MG63 (cell line): ENCODE data around the gene ANKRD35. TPM values are rescaled to one million over a fixed set of nuclear protein-coding genes. Genes with fewer than 3 reads are reported as not detected.
A peak's percentile ranks its signal among the peaks of the same experiment; 100 is the strongest.

Experiments used
- DNase-seq: peaks from one replicate; pipeline ENCODE4 v3.0.0-alpha.2; 2020
- H3K27me3 ChIP-seq: fragments of 250-450 bp; sonication (Bioruptor Pico); 2 replicates; pipeline ENCODE4 v1.5.1; 2020; ENCODE audit warnings: mild to moderate bottlenecking, moderate library complexity
- H3K36me3 ChIP-seq: fragments of 250-450 bp; sonication (Bioruptor Pico); 2 replicates; pipeline ENCODE4 v1.5.1; 2020; ENCODE audit warnings: mild to moderate bottlenecking, moderate library complexity
- H3K4me3 ChIP-seq: fragments of 250-450 bp; sonication (Bioruptor Pico); 2 replicates; pipeline ENCODE4 v1.5.1; 2020; ENCODE audit warnings: mild to moderate bottlenecking, moderate library complexity
- H3K9me3 ChIP-seq: fragments of 250-450 bp; sonication (Bioruptor Pico); 2 replicates; pipeline ENCODE4 v1.5.1; 2020; ENCODE audit warnings: mild to moderate bottlenecking, moderate library complexity
- total RNA-seq: library from RNA; depleted of rRNA; stranded (reverse); fragments of >200 nt; shearing (Covaris generic); gene quantifications from 2 replicates; pipeline ENCODE4 v1.2.3, GENCODE V29; 2014; ENCODE audit warnings: low replicate concordance

Gene ANKRD35
- total RNA-seq, 1 experiment from 2014 or later = not detected

- Histone ChIP-seq H3K27me3 (peaks cover 2% of the 10 kb centered on the region; the same call in 1 of the 2 replicates), H3K9me3 (no peaks in the 10 kb centered on the region), H3K4me3 (no peak overlapping the region), H3K36me3 (no peaks in the 10 kb centered on the region)
- DNase-seq = no peak
These were observed 7.7 kb downstream of the ANKRD35 start for GRCh38 chr1:145877923-145878486.

- Histone ChIP-seq H3K36me3 (no peaks in the 10 kb centered on the region), H3K9me3 (no peaks in the 10 kb centered on the region), H3K27me3 (peaks cover 2% of the 10 kb centered on the region; the same call in 1 of the 2 replicates), H3K4me3 (no peak overlapping the region)
- DNase-seq = no peak
These were observed 11.0 kb downstream of the ANKRD35 start for GRCh38 chr1:145874646-145875045.

GRCh38 chr1:145871994-145872924, 13.4 kb downstream of the ANKRD35 start:
- Histone ChIP-seq H3K9me3 (no peaks in the 10 kb centered on the region), H3K4me3 (no peak overlapping the region), H3K36me3 (no peaks in the 10 kb centered on the region), H3K27me3 (no peaks in the 10 kb centered on the region; the same call in none of the 2 replicates)
- DNase-seq = no peak

GRCh38 chr1:145868232-145868631, 17.4 kb downstream of the ANKRD35 start:
- Histone ChIP-seq H3K9me3 (no peaks in the 10 kb centered on the region), H3K4me3 (no peak overlapping the region), H3K36me3 (no peaks in the 10 kb centered on the region), H3K27me3 (peaks cover 10% of the 10 kb centered on the region)
- no peak for DNase-seq

GRCh38 chr1:145863282-145864018, 22.2 kb downstream of the ANKRD35 start:
- H3K36me3 ChIP-seq = no peaks in the 10 kb centered on the region
- H3K27me3 ChIP-seq = peaks cover 10% of the 10 kb centered on the region
- H3K9me3 ChIP-seq = no peaks in the 10 kb centered on the region
- no peak overlapping the region for H3K4me3 ChIP-seq
- DNase-seq = peak; percentile 16

GRCh38 chr1:145859491-145860023, 26.1 kb downstream of the ANKRD35 start:
- Histone ChIP-seq H3K27me3 (peaks cover under 1% of the 10 kb centered on the region; the same call in 1 of the 2 replicates), H3K9me3 (no peaks in the 10 kb centered on the region), H3K36me3 (peaks cover 31% of the 10 kb centered on the region), H3K4me3 (peak overlapping the region; percentile 82)
- peak; percentile 90 for DNase-seq

- Histone ChIP-seq H3K4me3 (peak within 1 kb of the TSS; percentile 82), H3K27me3 (no peaks in the 10 kb centered on the region), H3K9me3 (no peaks in the 10 kb centered on the region), H3K36me3 (peaks cover 34% of the 10 kb centered on the region)
- DNase-seq = peak; percentile 98
These were observed 26.7 kb downstream of the ANKRD35 start, which contains the start of gene PIAS3 for GRCh38 chr1:145858901-145859490. PIAS3 (minus strand) TSS chr1:145859081; CDS start chr1:145858990, 91 bp downstream.

GRCh38 chr1:145858238-145858900, 27.3 kb downstream of the ANKRD35 start:
- peak; percentile 69 for DNase-seq
- Histone ChIP-seq H3K9me3 (no peaks in the 10 kb centered on the region), H3K36me3 (peaks cover 38% of the 10 kb centered on the region), H3K27me3 (no peaks in the 10 kb centered on the region), H3K4me3 (peak overlapping the region; percentile 82)

GRCh38 chr1:145857170-145857569, 28.5 kb downstream of the ANKRD35 start:
- no peak for DNase-seq
- Histone ChIP-seq H3K36me3 (peaks cover 44% of the 10 kb centered on the region), H3K9me3 (no peaks in the 10 kb centered on the region), H3K27me3 (no peaks in the 10 kb centered on the region), H3K4me3 (no peak overlapping the region)

- H3K4me3 ChIP-seq = no peak overlapping the region
- H3K36me3 ChIP-seq = peaks cover 54% of the 10 kb centered on the region
- H3K27me3 ChIP-seq = no peaks in the 10 kb centered on the region
These were observed 30.2 kb downstream of the ANKRD35 start for GRCh38 chr1:145855426-145855948.

GRCh38 chr1:145849356-145850160, 36.1 kb downstream of the ANKRD35 start:
- no peaks in the 10 kb centered on the region for H3K9me3 ChIP-seq
- no peaks in the 10 kb centered on the region for H3K27me3 ChIP-seq
- DNase-seq = peak; percentile 36
- H3K4me3 ChIP-seq = no peak overlapping the region
- H3K36me3 ChIP-seq = peaks cover 38% of the 10 kb centered on the region

More at GRCh38 chr1:145855426-145855948, 30.2 kb downstream of the ANKRD35 start:
- DNase-seq = no peak
- no peaks in the 10 kb centered on the region for H3K9me3 ChIP-seq

GRCh38 chr1:145847827-145848226, 37.8 kb downstream of the ANKRD35 start:
- Histone ChIP-seq H3K36me3 (peaks cover 34% of the 10 kb centered on the region), H3K27me3 (no peaks in the 10 kb centered on the region), H3K9me3 (no peaks in the 10 kb centered on the region), H3K4me3 (no peak overlapping the region)
- no peak for DNase-seq

GRCh38 chr1:145846201-145846612, 39.5 kb downstream of the ANKRD35 start:
- DNase-seq = peak; percentile 17
- H3K4me3 ChIP-seq = peak overlapping the region; percentile 55
- no peaks in the 10 kb centered on the region for H3K27me3 ChIP-seq
- no peaks in the 10 kb centered on the region for H3K9me3 ChIP-seq
- H3K36me3 ChIP-seq = peaks cover 41% of the 10 kb centered on the region

- H3K36me3 ChIP-seq = peaks cover 41% of the 10 kb centered on the region
- no peaks in the 10 kb centered on the region for H3K27me3 ChIP-seq
- no peaks in the 10 kb centered on the region for H3K9me3 ChIP-seq
- DNase-seq = peak; percentile 79
- peak within 1 kb of the TSS; percentile 55 for H3K4me3 ChIP-seq
These were observed 40.0 kb downstream of the ANKRD35 start, which contains the start of gene NUDT17 for GRCh38 chr1:145845514-145846161. NUDT17 (plus strand) TSS chr1:145845630; CDS start chr1:145845641, 11 bp downstream.
